Activated CD8-positive, alpha-beta memory T cell treated with anti-CD3 and anti-CD28 coated beads, Interleukin-2, amount 50 U/mL, for 24 hours (primary cell): ENCODE data around the gene CD99L2.

Source experiments
- DNase-seq: peaks from one replicate; pipeline ENCODE4 v3.0.0-alpha.2; 2020; ENCODE audit errors: extremely low read depth

CD99L2 gene

DNA sequence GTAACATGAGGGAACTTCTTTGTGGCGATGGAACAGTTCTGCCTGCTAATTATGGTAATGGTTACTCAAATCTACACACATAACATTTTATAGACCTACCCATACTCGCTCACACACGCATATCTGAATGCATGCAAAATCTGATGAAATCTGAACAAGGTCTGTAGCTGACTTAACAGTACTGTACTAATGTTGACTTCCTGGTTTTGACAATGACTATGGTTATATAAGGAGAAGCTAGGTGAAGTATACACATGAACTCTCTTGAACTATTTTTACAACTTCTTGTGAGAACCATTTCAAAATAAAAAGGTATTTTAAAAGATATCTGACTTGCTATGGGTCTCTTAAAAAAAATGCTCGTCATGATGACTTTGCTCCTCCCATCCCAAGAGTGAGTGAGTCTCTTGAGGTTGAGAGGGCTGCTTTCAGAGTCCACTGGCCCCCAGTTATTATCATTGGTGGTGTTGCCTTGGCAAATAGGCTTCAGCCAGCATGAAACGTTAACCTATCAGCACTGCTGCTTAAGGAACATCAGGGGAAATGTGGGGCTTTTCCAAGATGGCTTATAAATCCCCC, 105.4 kb downstream of the CD99L2 start:
- no peak for DNase-seq

DNA sequence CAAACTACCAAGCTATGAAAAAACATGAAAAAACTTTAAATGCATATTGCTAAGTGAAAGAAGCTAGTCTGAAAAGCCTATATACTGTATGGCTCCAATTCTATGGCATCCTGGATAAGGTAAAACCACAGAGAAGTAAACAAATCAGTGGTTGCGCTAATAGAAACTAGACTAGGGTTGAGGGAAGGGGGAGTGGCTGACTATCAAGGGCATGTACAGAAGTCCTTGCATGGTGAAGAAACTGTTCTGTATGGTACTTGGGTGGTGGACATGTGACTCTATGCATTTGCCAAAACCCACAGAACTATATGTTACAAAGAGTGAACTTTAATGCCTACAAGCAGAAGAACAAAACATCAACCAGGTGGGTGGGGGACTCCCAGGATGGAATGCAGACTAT, 108.4 kb downstream of the CD99L2 start:
- no peak for DNase-seq

DNA sequence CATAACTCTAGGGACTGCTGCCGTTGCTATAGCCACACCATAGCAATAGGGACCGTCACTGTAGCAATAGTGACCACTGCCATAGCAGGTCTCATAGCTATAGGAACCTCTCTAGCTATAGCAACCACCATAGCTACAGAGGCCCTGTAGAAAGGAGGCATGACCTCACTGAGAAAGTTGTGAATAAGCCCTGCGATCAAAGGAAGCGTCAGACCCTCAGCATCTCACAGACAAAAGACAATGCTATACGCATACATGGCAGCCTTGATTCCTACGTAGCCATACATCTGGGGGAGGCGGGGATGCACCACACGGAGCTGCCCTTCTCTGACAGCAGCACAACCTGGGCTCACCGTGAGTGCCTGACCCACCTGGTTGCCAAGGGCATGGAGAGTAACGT, 116.8 kb downstream of the CD99L2 start:
- DNase-seq: no peak

DNA sequence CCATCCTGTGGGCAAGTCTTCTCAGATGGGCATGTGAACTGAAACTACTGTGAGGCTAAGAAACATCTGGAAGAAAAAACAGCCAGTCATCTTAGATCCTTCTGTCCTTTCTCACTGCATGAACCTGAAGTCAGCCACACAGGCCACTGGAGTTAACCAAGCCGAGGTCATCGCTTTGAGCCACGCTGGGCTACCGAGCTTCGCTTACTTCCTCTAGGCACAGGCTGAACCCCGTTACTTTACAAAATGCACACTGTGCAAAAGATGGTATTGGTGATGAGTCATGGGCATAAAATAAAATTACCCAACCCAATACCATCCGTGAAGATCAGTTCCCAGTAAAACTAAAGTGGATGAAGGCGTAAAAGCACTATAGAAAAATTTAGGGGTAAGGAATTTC, 119.1 kb downstream of the CD99L2 start:
- no peak for DNase-seq

DNA sequence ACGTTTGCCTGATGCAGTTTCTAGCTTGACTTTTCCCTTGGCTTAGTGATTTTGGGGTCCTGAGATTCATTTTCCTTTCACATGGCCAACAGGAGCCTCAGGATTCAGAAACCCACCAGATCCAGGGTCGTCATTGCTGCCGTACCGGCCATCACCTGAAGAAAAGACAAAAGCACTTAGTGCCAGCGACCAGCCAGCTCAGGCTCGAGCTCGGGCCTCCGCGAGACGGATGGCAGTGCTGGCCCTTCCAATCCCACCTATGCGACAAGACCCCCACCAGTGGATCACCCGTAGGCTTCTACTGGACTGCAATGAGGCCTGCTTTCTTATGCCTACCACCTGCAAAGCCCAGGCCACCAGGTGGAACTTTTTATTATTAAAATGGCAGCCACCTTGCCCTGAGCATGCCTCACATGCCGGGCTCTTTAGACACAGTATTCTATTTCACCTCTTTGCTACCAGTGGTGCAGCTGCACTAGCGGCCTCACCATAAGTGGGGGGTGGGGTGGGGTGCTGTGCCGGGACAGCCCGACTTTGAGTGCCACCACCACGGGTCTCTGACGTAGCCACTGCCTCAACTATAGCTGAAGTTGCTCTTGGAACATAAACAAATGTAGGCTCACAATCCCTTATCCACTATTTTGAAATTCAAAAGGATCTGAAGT, 121.0 kb downstream of the CD99L2 start:
- no peak for DNase-seq

DNA sequence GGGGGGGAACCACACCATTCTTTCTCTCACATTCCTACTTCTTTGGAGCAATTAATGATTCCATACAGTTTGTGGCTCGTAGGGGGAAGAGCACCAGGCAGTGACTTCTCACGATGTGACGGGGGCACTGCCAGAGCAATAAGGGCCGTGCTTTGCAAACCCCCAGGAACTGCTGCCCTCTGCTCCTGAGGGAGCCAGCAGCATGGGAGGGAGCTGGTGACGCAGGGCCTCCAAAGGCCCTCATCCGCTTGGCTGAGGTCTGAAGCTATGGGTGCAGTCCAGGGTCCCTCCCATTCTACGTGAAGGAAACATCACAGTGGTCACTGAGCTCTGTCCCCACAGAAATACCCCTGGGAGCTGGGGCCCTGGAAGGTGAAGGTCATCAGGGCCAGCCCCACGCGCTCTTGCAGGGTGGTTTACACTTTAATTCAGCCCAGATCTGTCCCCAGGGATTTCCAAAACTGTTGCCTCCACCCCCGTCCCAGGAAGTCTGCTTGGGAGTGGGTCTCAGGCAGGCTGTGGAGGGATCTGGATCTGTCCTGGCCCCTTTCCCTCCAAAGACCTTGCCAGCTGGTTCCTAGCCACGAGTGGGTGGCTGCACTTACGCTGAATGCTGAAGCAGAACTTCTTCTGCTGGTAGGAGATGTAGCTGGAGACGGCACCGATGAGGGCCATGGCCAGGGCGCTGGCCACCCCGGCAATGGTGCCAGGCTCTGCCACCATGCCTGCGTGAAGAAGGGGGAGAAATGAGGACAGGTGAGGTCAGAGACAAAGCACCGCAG, 122.7 kb downstream of the CD99L2 start:
- no peak for DNase-seq

DNA sequence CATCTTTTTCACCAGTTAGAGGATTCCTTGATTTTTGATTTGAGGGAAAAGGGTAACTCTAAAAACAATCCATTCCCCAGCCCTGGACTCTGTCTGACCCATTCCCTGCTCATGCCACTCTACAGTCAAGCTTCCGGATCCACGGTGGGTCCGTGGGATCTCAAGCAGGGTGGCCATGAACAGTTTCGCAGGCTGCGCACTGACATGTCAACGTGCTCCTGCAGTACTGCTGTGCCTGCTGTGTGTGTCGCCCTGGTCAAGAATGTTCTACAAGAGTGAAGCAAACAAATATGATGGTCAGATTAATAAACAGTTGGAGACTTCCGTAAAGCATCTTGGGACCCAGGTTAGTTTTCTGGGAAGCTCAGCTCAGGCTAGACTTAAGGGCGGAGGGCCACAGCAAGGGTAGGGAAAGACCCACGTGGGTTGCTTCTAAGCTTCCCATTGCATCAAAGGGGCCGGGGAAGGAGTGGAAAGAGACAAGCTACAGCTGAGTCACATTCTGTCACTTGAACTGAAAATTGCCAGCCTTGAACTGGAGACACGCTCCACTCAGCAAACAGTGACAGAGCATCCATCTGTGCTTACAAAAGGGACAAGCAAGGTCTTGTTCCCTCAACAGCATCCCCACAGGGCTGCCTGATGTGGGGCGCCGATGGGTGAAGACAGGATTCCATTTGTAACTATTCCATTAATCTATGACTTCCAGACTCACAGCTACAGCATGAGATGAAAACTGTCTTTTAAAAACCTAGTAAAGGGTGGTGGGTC, 123.5 kb downstream of the CD99L2 start:
- DNase-seq: no peak

DNA sequence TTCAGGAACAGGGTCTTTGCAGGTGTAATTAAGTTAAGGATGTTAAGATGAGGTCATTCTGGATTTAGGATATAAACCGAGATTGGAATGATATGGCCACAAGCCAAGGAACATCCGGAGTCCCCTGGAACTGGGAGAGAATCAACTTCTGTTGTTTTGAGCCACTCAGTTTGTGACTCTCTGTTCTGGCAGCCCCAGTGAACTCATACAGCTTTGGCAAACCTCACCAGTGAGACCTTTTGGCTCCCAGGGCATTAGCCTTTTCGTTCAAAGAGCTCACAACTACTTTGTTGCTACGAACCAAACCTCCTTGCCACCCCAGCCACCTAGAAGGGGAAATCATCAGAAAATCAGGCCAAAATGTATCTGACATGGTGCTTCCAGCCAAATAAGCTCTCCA, 124.8 kb downstream of the CD99L2 start:
- DNase-seq: no peak

DNA sequence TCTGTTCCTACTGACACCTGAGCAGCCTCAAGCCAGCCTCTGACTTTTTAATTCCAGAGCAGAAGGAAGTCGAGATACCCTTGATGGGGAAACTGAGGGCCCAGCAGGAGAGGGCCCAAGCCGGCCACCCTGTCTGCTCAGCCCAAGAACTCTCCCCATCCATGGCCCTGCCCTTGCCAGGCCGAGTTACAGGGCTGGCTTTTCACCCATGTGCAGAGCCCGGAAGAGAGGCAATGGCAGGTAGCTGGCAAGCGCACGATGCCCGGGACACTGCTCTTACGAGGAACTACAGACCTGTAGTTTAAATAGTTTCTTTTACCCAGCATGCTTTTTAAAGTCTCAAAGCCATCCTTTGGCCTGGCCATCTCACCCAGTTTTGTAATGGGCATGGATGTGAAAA, 125.4 kb downstream of the CD99L2 start:
- DNase-seq: no peak

DNA sequence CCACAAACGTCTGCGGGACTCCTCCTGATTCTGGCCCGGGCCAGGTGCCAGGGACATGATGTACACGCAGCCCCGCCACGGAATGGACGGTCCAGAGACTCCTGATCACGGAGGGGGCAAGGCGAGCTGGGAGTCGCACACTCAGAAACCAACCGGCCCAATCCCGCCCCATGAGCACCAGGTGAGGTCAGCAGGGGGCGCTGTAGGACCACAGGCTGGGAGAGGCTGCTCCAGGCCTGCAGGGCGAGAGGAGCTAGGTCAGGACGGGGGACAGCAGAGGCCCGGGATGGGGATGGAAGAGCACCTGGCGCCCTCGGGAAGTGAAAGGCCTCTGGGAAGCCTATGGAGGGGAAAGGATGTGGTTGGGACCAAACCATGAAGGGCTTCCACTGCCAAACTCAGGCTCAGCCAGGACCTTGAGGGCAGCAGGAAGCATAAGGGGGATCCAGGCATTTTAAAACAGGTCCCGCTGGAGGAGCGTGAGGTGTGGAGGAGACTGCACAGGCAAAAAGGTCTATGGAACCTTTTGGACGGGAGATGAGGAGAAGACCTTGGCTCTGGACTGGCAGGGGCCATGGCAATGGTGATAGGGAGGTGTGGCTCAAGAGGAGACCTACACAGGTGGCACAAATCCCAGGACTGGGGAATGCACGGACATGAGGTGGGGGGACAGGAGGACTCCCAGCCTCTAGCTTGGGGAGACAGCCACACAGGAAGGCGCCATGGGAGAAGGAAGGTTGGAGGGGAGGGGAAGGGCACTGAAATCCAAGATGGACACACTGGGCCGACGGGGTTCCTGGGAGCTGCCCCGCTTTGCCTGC, 126.1 kb downstream of the CD99L2 start:
- peak; percentile 32 for DNase-seq

DNA sequence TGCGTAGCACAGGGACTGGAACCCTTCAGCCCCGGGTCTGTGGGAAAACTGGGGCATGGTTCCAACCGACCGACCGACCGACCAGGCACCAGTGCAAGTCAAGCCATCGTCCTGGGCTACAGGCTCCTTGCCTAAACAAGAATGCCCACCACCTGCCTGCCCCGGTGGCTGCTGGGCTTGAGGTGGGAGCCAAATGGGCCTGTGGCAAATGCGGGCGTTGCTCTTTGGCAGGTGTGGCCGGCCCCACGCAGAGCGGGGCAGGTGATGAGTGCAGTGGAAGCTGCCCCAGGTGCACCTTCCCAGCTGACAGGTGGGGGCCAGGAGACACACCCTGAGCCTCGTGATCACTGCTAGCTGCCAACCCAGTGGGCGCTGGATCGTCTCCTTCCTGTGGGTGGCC, 127.4 kb downstream of the CD99L2 start:
- DNase-seq: no peak

DNA sequence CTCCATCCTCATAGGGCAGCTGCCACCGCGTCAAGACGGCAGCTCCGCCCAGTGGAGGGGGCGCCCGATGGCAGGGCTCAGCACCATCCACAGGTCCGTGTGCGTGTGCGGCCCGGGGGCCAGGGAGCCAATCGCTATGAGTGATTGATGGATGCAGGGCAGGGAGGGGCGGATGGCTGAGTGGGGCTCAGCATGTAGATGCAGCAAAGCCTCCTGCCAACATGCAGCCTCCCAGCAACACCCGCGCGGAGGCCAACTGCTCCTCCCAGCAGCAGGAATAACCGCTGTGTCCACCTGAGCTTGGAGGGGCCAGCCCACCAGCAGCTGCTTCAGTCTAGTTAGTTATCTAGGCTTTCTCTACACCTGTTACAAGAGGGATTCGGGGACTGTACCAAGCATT, 127.8 kb downstream of the CD99L2 start:
- DNase-seq: no peak

DNA sequence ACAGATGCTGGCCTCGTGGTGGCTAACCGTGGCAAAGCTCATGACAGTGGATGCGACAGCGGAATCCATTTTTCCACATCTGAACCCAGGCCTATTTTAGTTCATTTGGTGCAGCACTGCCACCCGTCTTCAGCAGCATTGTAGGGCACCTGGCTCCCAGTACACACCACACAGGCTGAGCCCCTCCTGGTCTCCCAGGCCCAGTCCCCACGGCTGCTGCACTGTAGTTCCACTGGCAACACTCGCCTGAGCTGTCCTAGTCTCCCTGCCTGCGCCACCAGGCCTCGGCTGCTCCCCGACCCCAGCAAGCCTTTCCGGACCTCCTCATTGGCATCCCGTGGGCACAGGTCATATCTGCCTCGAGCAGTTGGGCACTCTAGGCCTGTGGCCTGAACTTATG, 129.1 kb downstream of the CD99L2 start:
- DNase-seq: no peak

DNA sequence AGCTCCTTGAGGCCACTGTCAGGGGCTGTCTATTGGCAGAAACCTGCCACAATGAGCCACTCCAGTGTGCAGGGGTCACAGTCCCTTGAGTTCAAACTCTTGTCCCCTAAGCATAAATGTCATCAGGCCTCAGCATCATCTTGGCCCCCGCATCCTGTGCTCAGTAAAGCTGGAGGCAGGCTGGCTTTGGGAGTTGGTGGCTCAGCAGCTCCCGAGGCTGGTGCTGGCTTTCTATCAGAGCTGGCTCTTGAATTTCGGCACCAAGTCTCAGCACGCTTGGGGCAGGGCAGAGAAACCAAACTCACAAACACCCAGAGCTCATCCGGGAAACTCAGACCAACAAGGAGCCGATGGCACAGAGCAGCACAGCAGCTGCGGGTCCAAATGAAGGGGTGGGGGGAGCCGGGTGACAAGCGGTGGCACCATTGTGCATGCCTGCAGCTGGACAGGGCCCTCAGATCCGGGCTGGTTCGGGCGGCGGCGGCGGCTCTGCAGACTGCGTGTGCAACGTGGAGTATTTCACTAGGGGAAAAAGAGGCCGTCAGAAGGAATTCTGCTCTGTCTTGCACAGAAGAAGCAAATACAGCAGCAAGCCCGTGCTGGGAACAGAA, 129.8 kb downstream of the CD99L2 start:
- DNase-seq: no peak

DNA sequence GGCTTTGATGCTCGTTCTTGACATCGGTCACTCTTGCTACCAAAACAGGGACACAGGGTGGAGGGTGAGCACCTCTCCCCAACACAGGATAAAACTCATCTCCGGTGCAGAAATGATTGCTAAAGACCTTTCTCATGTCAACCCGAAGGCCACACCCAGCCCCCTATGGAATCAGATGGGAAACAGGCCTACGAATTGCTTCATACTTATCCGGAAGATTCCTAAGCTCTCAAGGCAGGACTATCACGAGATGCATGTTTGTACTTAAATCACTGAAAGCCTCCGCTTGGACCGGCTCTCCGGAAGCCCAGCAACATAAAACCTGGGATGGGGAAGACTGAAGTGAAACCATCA, 130.4 kb downstream of the CD99L2 start:
- no peak for DNase-seq

DNA sequence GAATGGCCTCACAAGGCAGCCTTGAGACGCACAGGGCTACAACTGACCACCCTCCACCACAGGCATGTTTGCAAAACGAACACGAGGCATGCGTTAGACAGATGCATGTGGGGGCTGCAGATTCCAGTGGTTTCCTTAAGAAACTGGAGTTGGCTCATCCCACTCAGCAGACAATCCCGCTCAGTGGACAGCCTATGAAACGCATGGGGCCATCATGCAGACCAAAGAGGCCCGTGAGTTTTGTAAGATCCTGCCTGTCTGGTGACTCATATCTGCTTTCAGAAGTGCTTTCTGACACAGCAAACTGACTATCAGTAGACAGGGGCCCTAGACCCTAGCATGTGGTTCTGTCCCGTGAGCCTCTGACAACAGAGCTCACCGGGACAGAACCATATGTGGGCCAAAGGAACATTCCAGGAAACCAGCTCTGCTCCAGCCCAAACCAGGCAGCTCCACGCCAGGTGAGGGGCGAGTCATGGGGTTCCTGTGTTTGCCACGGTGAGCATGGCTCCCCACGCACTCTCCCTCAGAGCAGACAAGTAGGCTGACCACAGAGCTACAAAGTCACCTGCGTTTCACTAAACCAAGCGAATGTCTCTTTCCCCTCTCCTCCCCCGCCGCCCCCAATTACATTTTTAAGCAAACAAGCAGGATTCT, 130.9 kb downstream of the CD99L2 start:
- DNase-seq: no peak

DNA sequence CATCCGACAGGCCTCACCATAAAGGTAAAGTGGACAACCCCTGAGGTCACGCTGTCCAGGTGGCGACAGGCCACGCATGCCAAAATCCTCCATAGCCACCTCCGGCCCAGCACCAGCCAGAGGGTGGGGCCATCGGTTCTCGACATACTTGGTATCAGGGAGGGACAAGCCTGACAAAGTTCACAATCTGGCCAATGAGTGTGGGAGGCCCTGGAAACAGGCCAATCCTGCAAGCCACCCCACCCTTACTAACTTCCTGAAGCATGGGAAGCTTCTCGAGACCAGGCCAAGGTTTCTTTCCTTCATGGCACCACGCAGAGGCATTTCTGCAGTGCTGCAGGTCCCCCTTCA, 131.4 kb downstream of the CD99L2 start:
- DNase-seq: no peak

DNA sequence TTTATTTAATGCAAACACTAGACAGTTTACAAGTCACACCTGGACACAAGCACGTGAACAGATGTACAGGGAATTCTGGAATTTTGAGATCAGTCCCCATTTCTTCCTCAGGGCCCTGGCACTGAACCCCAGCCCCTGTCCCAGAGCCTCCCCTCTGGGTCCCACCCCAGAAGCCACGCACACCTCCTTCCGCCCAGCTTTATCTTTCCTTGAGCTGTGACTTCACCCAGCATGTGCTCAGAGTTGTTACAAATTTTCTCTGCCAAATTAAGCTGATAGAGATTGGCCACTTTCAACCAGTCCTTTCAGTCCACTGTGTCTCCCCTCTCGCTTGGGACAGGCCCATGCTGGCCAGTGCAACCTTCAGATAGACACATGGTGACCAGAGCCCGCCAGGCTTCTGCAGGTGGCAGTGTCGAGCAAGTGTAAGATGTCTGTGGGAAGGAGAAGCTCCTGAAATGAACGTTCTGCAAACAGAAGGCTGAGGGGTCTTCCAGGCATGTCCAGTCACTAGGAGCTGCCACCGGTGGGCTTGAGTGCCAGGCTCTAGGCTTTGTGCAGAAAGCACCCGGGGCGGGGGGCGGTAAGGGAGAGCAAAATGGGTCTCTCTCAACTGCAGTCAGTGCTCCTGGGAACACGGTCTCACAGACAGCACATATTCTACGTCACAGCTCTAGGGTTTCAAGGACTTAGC, 132.0 kb downstream of the CD99L2 start:
- DNase-seq: no peak

DNA sequence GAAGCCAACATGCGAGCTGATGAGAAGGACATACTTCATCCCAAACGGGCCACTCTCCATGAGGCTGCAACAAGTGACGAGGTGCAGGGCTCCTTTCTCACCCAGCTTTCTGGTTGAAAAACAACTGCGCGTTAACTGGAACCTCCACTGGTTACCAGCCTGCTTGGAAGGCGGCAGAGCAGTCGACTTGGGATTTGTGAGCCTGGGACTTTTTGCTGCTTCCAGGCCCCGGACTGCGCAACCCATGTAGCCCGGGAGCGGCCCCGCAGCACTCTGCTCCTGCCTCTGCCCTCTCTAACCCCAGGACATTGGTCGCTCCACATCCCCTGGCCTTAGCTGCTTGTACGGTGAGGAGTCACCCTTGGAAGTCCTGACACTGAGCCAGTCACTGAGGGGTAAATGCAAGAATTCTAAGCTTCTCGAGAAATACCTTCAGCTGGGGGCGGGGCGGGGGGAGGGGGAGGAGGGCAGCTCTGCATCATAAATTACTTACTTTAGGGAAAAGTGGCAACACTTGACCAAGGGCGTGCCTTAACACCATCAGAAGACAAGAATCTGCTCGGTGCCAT, 132.6 kb downstream of the CD99L2 start:
- DNase-seq: no peak

DNA sequence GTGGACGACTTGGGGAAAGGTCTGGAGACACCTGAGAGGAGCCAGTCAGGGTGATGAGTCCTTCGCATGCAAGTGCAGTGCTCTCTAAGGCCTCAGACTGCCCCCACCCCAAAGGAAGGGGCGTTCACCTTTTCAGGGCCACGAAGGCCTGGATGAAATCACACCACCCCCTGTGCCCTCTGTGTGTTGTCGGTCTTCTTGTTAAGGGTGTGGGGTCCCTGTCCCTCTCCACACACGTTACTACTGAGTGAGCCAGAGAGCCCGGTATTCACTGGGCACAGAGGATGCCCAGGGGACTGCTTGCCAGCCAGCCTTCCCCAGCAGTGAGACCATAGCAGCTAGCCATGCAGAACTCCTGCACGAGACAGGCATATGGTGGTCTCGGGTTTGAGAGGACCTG, 133.2 kb downstream of the CD99L2 start:
- no peak for DNase-seq
